Gastrocnemius medialis (tissue), 4 donors: ENCODE measurements around the gene ARRDC1. TPM values are rescaled to one million over a fixed set of nuclear protein-coding genes. Genes with fewer than 3 reads are reported as not detected.
"Not testable (repeated sequence)": the region's sequence is repeated elsewhere in the genome, so short reads cannot be mapped to it uniquely, and the experiment has no call there.

Source experiments
- ATAC-seq, 2 donors: fragments of 150-250 bp; one replicate each; pipeline ENCODE4 v1.9.1; 2016
- DNase-seq, 2 donors: peaks; one replicate each; pipeline ENCODE4 v3.0.0-alpha.2; 2019
- H3K27ac ChIP-seq, 4 donors: fragments of 200-600 bp; sonication (generic); 1 replicate in 1 of 4; 2 replicates in 3 of 4; pipeline ENCODE4 v1.5.1; 2016 to 2018; ENCODE audit warnings: mild to moderate bottlenecking in 2 of 4, moderate library complexity in 1 of 4
- H3K27me3 ChIP-seq, 3 donors: fragments of 200-600 bp; sonication (generic) in 2 of 3; 1 replicate in 1 of 3; 2 replicates in 2 of 3; pipeline versions ENCODE4 v1.5.1 to v1.6.0; 2016 to 2019; ENCODE audit warnings: mild to moderate bottlenecking in 1 of 3, moderate library complexity in 1 of 3
- H3K36me3 ChIP-seq, 2 donors: fragments of 200-600 bp; sonication (generic) in 1 of 2; one replicate each; pipeline ENCODE4 v1.5.1; 2017 to 2018
- H3K4me1 ChIP-seq, 2 donors: fragments of 200-600 bp; sonication (generic) in 1 of 2; one replicate each; pipeline ENCODE4 v1.5.1; 2016 to 2017; ENCODE audit warnings: mild to moderate bottlenecking in 2 of 2
- H3K4me3 ChIP-seq, 4 donors: fragments of 200-600 bp; sonication (generic) in 3 of 4; 1 replicate in 1 of 4; 2 replicates in 3 of 4; pipeline ENCODE4 v1.5.1; 2016 to 2019; ENCODE audit warnings: mild to moderate bottlenecking in 2 of 4
- H3K9me3 ChIP-seq, 3 donors: fragments of 200-600 bp; sonication (generic) in 2 of 3; 1 replicate in 1 of 3; 2 replicates in 2 of 3; pipeline ENCODE4 v1.5.1; 2016 to 2019
- CTCF ChIP-seq, 5 experiments: fragments of 450-650 bp in 3 of 5; fragments of 200-600 bp in 2 of 5; sonication (generic) in 2 of 5; IDR thresholded peaks in 4 of 5; conservative IDR thresholded peaks in 1 of 5; 1 replicate in 4 of 5; 2 replicates in 1 of 5; pipeline ENCODE4 v1.5.1; 2016 to 2019; ENCODE audit warnings: antibody characterized with exemption in 5 of 5, mild to moderate bottlenecking in 3 of 5, moderate library complexity in 3 of 5
- POLR2A ChIP-seq, 2 donors: fragments of 450-650 bp; IDR thresholded peaks; one replicate each; pipeline ENCODE4 v1.6.1; 2017; ENCODE audit warnings: antibody characterized with exemption in 2 of 2, mild to moderate bottlenecking in 2 of 2, moderate library complexity in 2 of 2
- in situ Hi-C, 4 donors: fragments of 200-750 bp; cut with MboI; loops; one replicate each; pipeline versions ENCODE4 v1.15.0 to v1.8.0; 2017; ENCODE audit warnings: low sequenced_read_pairs in 4 of 4
- intact Hi-C: fragments of 100-400 bp; cut with DNase I; formaldehyde crosslinking; loops from one replicate; pipeline ENCODE4 v1.15.1; 2023; ENCODE audit warnings: low total_unique reads
- total RNA-seq, 4 donors: library from RNA; depleted of rRNA; stranded (reverse); fragments of >200 nt; gene quantifications; one replicate each; pipeline versions ENCODE4 v1.1.0 to v1.2.3, GENCODE V29; 2016

ARRDC1 gene
- total RNA-seq, 4 donors from 2014 or later: 20.5 to 23.7 (median 23.3) TPM

GRCh38 chr9:137626464-137626863, 21.0 kb downstream of the ARRDC1 start:
- DNase-seq: no peak
- H3K27me3 ChIP-seq: no peaks in the 10 kb centered on the region
- intact Hi-C loops (no loop called here), in situ Hi-C loops (no loop called here)
- no peak overlapping the region for H3K4me3 ChIP-seq
- no peaks in the 10 kb centered on the region for H3K9me3 ChIP-seq
- peaks cover 28 to 30% of the 10 kb centered on the region in 2 donors for H3K4me1 ChIP-seq
- TF ChIP-seq POLR2A (IDR thresholded peaks at IDR 0.05) (no peak), CTCF (IDR thresholded peaks at IDR 0.05 in 4 of 5, conservative IDR thresholded peaks at IDR 0.05 in 1 of 5) (no peak)
- H3K36me3 ChIP-seq: no peaks in the 10 kb centered on the region
- ATAC-seq: no peak
- no peak overlapping the region for H3K27ac ChIP-seq

GRCh38 chr9:137627406-137627805, 21.9 kb downstream of the ARRDC1 start:
- H3K27me3 ChIP-seq, in situ Hi-C loops, H3K4me3 ChIP-seq, H3K9me3 ChIP-seq, DNase-seq, H3K36me3 ChIP-seq, H3K27ac ChIP-seq, intact Hi-C loops, ATAC-seq: not testable (repeated sequence)
- H3K4me1 ChIP-seq: peaks cover 25 to 29% of the 10 kb centered on the region in 2 donors

GRCh38 chr9:137630126-137630525, 24.6 kb downstream of the ARRDC1 start:
- Histone ChIP-seq H3K4me1 (peaks cover 26 to 40% of the 10 kb centered on the region in 2 donors), H3K27me3 (no peaks in the 10 kb centered on the region), H3K4me3 (no peak overlapping the region), H3K36me3 (no peaks in the 10 kb centered on the region), H3K9me3 (no peaks in the 10 kb centered on the region), H3K27ac (no peak overlapping the region)
- intact Hi-C loops (no loop called here), in situ Hi-C loops (no loop called here)
- DNase-seq (no peak), ATAC-seq (no peak)
- no peak for TF ChIP-seq POLR2A (IDR thresholded peaks at IDR 0.05)
- no peak for TF ChIP-seq CTCF (IDR thresholded peaks at IDR 0.05 in 4 of 5, conservative IDR thresholded peaks at IDR 0.05 in 1 of 5)

GRCh38 chr9:137630679-137631078, 25.2 kb downstream of the ARRDC1 start:
- DNase-seq: no peak
- Histone ChIP-seq H3K4me3 (no peak overlapping the region), H3K27ac (no peak overlapping the region), H3K36me3 (no peaks in the 10 kb centered on the region), H3K9me3 (no peaks in the 10 kb centered on the region), H3K27me3 (no peaks in the 10 kb centered on the region), H3K4me1 (peaks cover 22 to 40% of the 10 kb centered on the region in 2 donors)
- ATAC-seq: no peak
- no peak for TF ChIP-seq CTCF (IDR thresholded peaks at IDR 0.05 in 4 of 5, conservative IDR thresholded peaks at IDR 0.05 in 1 of 5)
- TF ChIP-seq POLR2A (IDR thresholded peaks at IDR 0.05): no peak
- intact Hi-C loops (no loop called here), in situ Hi-C loops (no loop called here)

- intact Hi-C loops (no loop called here), in situ Hi-C loops (no loop called here)
- peaks cover 28 to 40% of the 10 kb centered on the region in 2 donors for H3K4me1 ChIP-seq
- no peak for TF ChIP-seq CTCF (IDR thresholded peaks at IDR 0.05 in 4 of 5, conservative IDR thresholded peaks at IDR 0.05 in 1 of 5)
- no peak for TF ChIP-seq POLR2A (IDR thresholded peaks at IDR 0.05)
- H3K4me3 ChIP-seq: no peak overlapping the region
- no peak for DNase-seq
- H3K9me3 ChIP-seq: no peaks in the 10 kb centered on the region
- no peaks in the 10 kb centered on the region for H3K36me3 ChIP-seq
- H3K27me3 ChIP-seq: no peaks in the 10 kb centered on the region
- no peak overlapping the region for H3K27ac ChIP-seq
- ATAC-seq: no peak
Measured at GRCh38 chr9:137631345-137632229, 26.1 kb downstream of the ARRDC1 start.
